NCI-H2196 (cell line): ENCODE measurements around the gene DLEC1.
"Not testable (repeated sequence)": the region's sequence is repeated elsewhere in the genome, so short reads cannot be mapped to it uniquely, and the experiment has no call there.

Experiments used
- DNase-seq: peaks from one replicate; lab custom pipeline; 2025; ENCODE audit not compliant: unreplicated experiment; lab: John Stamatoyannopoulos, UW

The DLEC1 gene

GRCh38 chr3:38036906-38037305 lies 2.1 kb upstream of the DLEC1 start:
- DNase-seq = no peak

- DNase-seq = no peak
Observed at GRCh38 chr3:38038447-38038911, 529 bp upstream of the DLEC1 start.

- no peak for DNase-seq
Observed at GRCh38 chr3:38039899-38040261, 872 bp downstream of the DLEC1 start.

- no peak for DNase-seq
Observed at GRCh38 chr3:38040401-38040800, 1.4 kb downstream of the DLEC1 start.

GRCh38 chr3:38043486-38043885 lies 4.5 kb downstream of the DLEC1 start:
- DNase-seq = no peak

GRCh38 chr3:38046027-38046426 lies 7.0 kb downstream of the DLEC1 start:
- DNase-seq = no peak

- DNase-seq = no peak
Observed at GRCh38 chr3:38046821-38047220, 7.8 kb downstream of the DLEC1 start.

GRCh38 chr3:38047896-38048295 lies 8.9 kb downstream of the DLEC1 start:
- DNase-seq = no peak

GRCh38 chr3:38049358-38050126 lies 10.5 kb downstream of the DLEC1 start:
- no peak for DNase-seq

GRCh38 chr3:38051131-38051530 lies 12.1 kb downstream of the DLEC1 start:
- DNase-seq = no peak

GRCh38 chr3:38053286-38053685 lies 14.3 kb downstream of the DLEC1 start:
- not testable (repeated sequence) for DNase-seq

- not testable (repeated sequence) for DNase-seq
Observed at GRCh38 chr3:38053813-38054498, 14.9 kb downstream of the DLEC1 start.

- DNase-seq = no peak
Observed at GRCh38 chr3:38054499-38055001, 15.5 kb downstream of the DLEC1 start.

- DNase-seq = no peak
Observed at GRCh38 chr3:38059148-38059547, 20.1 kb downstream of the DLEC1 start.

GRCh38 chr3:38059591-38059990 lies 20.6 kb downstream of the DLEC1 start:
- DNase-seq = no peak

- no peak for DNase-seq
Observed at GRCh38 chr3:38062809-38063208, 23.8 kb downstream of the DLEC1 start.

GRCh38 chr3:38064453-38064852 lies 25.4 kb downstream of the DLEC1 start:
- DNase-seq = not testable (repeated sequence)

- DNase-seq = no peak
Observed at GRCh38 chr3:38067508-38068233, 28.7 kb downstream of the DLEC1 start.

- DNase-seq = no peak
Observed at GRCh38 chr3:38070013-38070412, 31.0 kb downstream of the DLEC1 start.

- not testable (repeated sequence) for DNase-seq
Observed at GRCh38 chr3:38077073-38077472, 38.1 kb downstream of the DLEC1 start.

- not testable (repeated sequence) for DNase-seq
Observed at GRCh38 chr3:38082296-38082695, 43.3 kb downstream of the DLEC1 start.

- not testable (repeated sequence) for DNase-seq
Observed at GRCh38 chr3:38083254-38083653, 44.2 kb downstream of the DLEC1 start.
